Measurements from ENCODE around the gene PCYT1A. TPM values are rescaled to one million over a fixed set of nuclear protein-coding genes. Genes with fewer than 3 reads are reported as not detected.

PCYT1A gene
- total and polyA plus RNA-seq, 8 donors: 11.8 to 127 (median 38.3) TPM

DNA sequence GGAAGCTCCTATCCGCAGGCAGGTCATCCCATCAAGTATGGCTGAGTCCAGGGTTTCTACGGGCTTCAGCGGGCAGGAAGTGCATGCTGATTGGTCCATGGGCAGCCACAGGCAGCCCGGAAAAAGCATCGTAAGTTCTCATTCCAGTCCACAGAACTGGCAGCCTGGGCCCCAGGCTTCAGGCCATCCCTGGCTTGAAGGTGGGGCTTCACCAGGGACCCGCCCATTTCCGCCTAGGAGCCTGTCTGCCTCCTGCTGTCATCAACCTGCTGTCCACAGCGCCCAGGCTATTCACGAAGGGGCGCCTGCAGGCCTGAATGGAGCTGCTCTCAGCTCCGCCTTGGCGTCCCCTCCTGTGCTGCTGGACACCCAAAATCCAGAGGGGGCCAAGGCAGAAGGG, 13.9 kb downstream of the PCYT1A start:
- 96 to 99% (median 98%) methylated on average over 11 to 12 of the region's 12 CpGs for WGBS, 5 donors
- TF ChIP-seq CTCF (IDR thresholded peaks at IDR 0.05) (no peak), POLR2AphosphoS5 (IDR thresholded peaks at IDR 0.05) (no peak), EP300 (IDR thresholded peaks at IDR 0.05) (no peak), POLR2A (IDR thresholded peaks at IDR 0.05) (no peak)
- no peaks in the 10 kb centered on the region for H3K27me3 ChIP-seq
- no peak for DNase-seq
- intact Hi-C loops (cut with DNase I; ENCODE audit: low total_unique reads): no loop called here
- H3K36me3 ChIP-seq: peaks cover 11 to 44% (median 37%) of the 10 kb centered on the region in 4 donors
- no peak overlapping the region for H3K4me3 ChIP-seq
- H3K27ac ChIP-seq: peak overlapping the region in 1 of 5 donors; percentile 54
- no peaks in the 10 kb centered on the region for H3K9me3 ChIP-seq
- H3K4me1 ChIP-seq: peaks cover 5 to 33% (median 13%) of the 10 kb centered on the region in 4 donors

GRCh38 chr3:196272826-196273225, 14.7 kb downstream of the PCYT1A start:
- TF ChIP-seq EP300 (IDR thresholded peaks at IDR 0.05) (no peak), POLR2AphosphoS5 (IDR thresholded peaks at IDR 0.05) (no peak), CTCF (IDR thresholded peaks at IDR 0.05) (no peak), POLR2A (IDR thresholded peaks at IDR 0.05) (no peak)
- 97 to 98% (median 97%) methylated on average over 5 to 14 of the region's 14 CpGs for WGBS, 5 donors
- intact Hi-C loops (cut with DNase I; ENCODE audit: low total_unique reads): no loop called here
- peaks cover 0 to 32% (median 6%) of the 10 kb centered on the region in 4 donors for H3K4me1 ChIP-seq
- H3K36me3 ChIP-seq: peaks cover 11 to 53% (median 46%) of the 10 kb centered on the region in 4 donors
- no peaks in the 10 kb centered on the region for H3K9me3 ChIP-seq
- no peaks in the 10 kb centered on the region for H3K27me3 ChIP-seq
- H3K4me3 ChIP-seq: no peak overlapping the region
- no peak for DNase-seq
- no peak overlapping the region for H3K27ac ChIP-seq

DNA sequence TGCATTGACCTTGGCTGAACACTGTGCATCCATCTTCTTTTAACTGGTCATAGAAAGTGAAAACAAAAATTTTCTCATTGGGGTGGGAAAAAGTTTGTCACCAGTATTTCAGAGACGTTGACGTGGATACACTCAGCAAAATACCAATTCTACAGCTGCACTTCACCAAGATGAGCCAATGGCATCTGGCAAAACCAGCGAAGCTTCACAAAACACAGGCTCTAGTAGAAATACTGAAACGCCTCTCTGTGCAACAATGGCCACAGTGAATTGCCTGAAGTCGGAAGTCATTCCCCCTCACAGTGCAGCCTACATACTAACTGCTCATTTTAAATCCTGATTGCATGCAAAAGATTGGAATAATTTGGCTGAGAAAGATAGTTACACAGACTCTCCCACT, 17.0 kb downstream of the PCYT1A start:
- intact Hi-C loops (cut with DNase I; ENCODE audit: low total_unique reads): no loop called here
- Histone ChIP-seq H3K4me1 (peaks cover 0 to 24% (median 4%) of the 10 kb centered on the region in 4 donors), H3K4me3 (no peak overlapping the region), H3K9me3 (no peaks in the 10 kb centered on the region), H3K36me3 (peaks cover 27 to 76% (median 69%) of the 10 kb centered on the region in 4 donors), H3K27ac (no peak overlapping the region), H3K27me3 (no peaks in the 10 kb centered on the region)
- no peak for DNase-seq
- TF ChIP-seq EP300 (IDR thresholded peaks at IDR 0.05) (no peak), POLR2A (IDR thresholded peaks at IDR 0.05) (no peak), POLR2AphosphoS5 (IDR thresholded peaks at IDR 0.05) (no peak), CTCF (IDR thresholded peaks at IDR 0.05) (no peak)
- WGBS, 5 donors: 91 to 99% (median 94%) methylated on average over 5 of the region's 5 CpGs

GRCh38 chr3:196268284-196269163, 19.0 kb downstream of the PCYT1A start:
- Histone ChIP-seq H3K27me3 (no peaks in the 10 kb centered on the region), H3K27ac (no peak overlapping the region), H3K9me3 (no peaks in the 10 kb centered on the region), H3K36me3 (peaks cover 27 to 87% (median 85%) of the 10 kb centered on the region in 4 donors), H3K4me1 (peaks cover 0 to 11% (median 0%) of the 10 kb centered on the region in 4 donors), H3K4me3 (no peak overlapping the region)
- TF ChIP-seq POLR2A (IDR thresholded peaks at IDR 0.05) (no peak), POLR2AphosphoS5 (IDR thresholded peaks at IDR 0.05) (no peak), EP300 (IDR thresholded peaks at IDR 0.05) (no peak), CTCF (IDR thresholded peaks at IDR 0.05) (no peak)
- WGBS, 5 donors: 59 to 79% (median 73%) methylated on average over 9 of the region's 9 CpGs
- no peak for DNase-seq
- intact Hi-C loops (cut with DNase I; ENCODE audit: low total_unique reads): no loop called here
